Measurements from ENCODE around the gene SUN1. TPM values are rescaled to one million over a fixed set of nuclear protein-coding genes. Genes with fewer than 3 reads are reported as not detected.
A peak's percentile ranks its signal among the peaks of the same experiment; 100 is the strongest.
"Not testable (repeated sequence)": the region's sequence is repeated elsewhere in the genome, so short reads cannot be mapped to it uniquely, and the experiment has no call there.

Gene SUN1
- total RNA-seq, 1 donor from 2014 or later: 246 TPM

GRCh38 chr7:835021-835420 is 2.7 kb downstream of the SUN1 start:
- no peak for DNase-seq

GRCh38 chr7:835485-836401 is 3.5 kb downstream of the SUN1 start:
- peak; percentile 56 for DNase-seq

GRCh38 chr7:836429-836828 is 4.2 kb downstream of the SUN1 start:
- DNase-seq: no peak

- DNase-seq: no peak
Observed at GRCh38 chr7:837001-837400, 4.7 kb downstream of the SUN1 start.

GRCh38 chr7:840001-840600 is 7.8 kb downstream of the SUN1 start:
- no peak for DNase-seq

GRCh38 chr7:841943-842342 is 9.7 kb downstream of the SUN1 start:
- no peak for DNase-seq

- peak; percentile 88 for DNase-seq
Observed at GRCh38 chr7:842431-843031, 10.3 kb downstream of the SUN1 start.

- DNase-seq: no peak
Observed at GRCh38 chr7:843230-843629, 11.0 kb downstream of the SUN1 start.

GRCh38 chr7:844043-844442 is 11.8 kb downstream of the SUN1 start:
- no peak for DNase-seq

GRCh38 chr7:844514-844913 is 12.2 kb downstream of the SUN1 start:
- no peak for DNase-seq

GRCh38 chr7:845091-845490 is 12.8 kb downstream of the SUN1 start:
- no peak for DNase-seq

- no peak for DNase-seq
Observed at GRCh38 chr7:845731-846130, 13.5 kb downstream of the SUN1 start.

GRCh38 chr7:846958-847650 is 14.8 kb downstream of the SUN1 start:
- not testable (repeated sequence) for DNase-seq

GRCh38 chr7:847728-848127 is 15.5 kb downstream of the SUN1 start:
- DNase-seq: not testable (repeated sequence)

GRCh38 chr7:849145-849544 is 16.9 kb downstream of the SUN1 start:
- DNase-seq: no peak

GRCh38 chr7:849781-850180 is 17.5 kb downstream of the SUN1 start:
- no peak for DNase-seq

- no peak for DNase-seq
Observed at GRCh38 chr7:851204-851603, 18.9 kb downstream of the SUN1 start.

- no peak for DNase-seq
Observed at GRCh38 chr7:853366-854117, 21.3 kb downstream of the SUN1 start.

- no peak for DNase-seq
Observed at GRCh38 chr7:854118-854775, 22.0 kb downstream of the SUN1 start.

- no peak for DNase-seq
Observed at GRCh38 chr7:855686-856369, 23.6 kb downstream of the SUN1 start.
